Stimulated activated CD4-positive, alpha-beta T cell treated with anti-CD3 and anti-CD28 coated beads, Interleukin-4, amount 100 ng/mL, for 24 hours (primary cell): ENCODE data around the gene ANKRD27.
A peak's percentile ranks its signal among the peaks of the same experiment; 100 is the strongest.
"Not testable (repeated sequence)": the region's sequence is repeated elsewhere in the genome, so short reads cannot be mapped to it uniquely, and the experiment has no call there.

ENCODE experiments used
- DNase-seq: peaks from one replicate; pipeline ENCODE4 v3.0.0-alpha.2; 2020

ANKRD27 gene

DNA sequence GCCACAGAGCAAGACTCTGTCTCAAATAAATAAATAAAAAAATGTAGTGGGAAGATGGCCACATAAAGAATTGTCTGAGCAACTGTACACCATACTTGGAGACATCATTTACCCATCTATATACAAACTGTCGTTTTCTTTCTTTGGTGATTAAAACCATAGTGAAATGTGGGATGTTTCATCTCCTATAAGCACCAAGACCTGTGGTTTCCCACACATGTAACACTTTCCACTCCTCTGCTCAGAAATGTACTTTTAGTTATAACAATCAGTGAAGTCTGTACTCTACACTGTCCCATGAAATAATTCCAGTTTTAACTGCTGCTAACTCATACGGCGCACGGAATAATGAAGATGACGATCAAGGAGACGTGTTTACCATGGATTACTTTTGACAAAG is 75.7 kb downstream of the ANKRD27 start:
- DNase-seq = no peak

DNA sequence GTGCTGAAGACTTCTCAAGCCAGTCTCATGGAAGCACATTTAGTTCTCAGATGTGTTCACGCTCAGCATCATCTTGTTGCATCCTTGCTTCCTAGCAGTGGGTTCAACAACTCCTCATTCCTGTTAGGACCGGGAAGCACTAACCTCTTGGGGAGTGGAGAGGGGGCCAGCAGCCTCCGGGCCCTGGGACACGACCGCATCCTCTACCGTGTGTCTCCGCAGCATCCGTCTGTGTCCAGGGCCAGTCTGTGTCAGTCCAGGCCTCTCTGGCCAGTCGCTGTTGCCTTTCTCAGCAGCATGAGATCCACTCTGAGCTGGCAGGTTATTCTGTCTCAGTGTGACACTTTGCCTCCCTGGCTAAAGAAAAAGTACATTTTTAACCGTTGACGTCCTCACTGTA is 77.0 kb downstream of the ANKRD27 start:
- DNase-seq = no peak

- DNase-seq = no peak
These were observed 79.5 kb downstream of the ANKRD27 start for GRCh38 chr19:32595491-32595890.

- no peak for DNase-seq
These were observed 81.0 kb downstream of the ANKRD27 start for GRCh38 chr19:32594021-32594420.

GRCh38 chr19:32587747-32588504 is 87.1 kb downstream of the ANKRD27 start:
- not testable (repeated sequence) for DNase-seq

DNA sequence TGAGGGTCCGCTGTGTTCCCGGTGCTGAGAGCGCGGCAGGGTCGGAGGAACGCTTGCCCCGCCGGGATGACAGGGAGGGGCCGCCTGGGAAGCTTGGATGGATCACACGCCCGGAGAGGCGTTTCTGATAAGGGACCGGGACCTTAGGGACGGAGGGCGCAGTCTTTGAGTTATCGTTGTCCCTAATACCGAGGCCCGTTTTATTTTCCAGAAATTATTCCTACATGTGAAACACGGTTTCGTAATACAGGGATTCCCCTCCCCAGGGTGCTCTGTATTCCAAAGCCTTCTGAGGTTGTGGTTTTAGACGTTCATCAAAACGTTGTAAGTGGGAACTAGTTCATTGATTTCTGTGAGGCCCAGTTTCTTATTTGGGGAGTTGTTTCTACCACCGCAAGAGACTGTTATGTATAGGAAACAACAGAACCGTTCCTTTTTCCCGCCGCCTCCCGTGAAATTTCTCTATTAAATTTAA is 93.2 kb downstream of the ANKRD27 start:
- DNase-seq = peak; percentile 14

- peak; percentile 96 for DNase-seq
These were observed 93.9 kb downstream of the ANKRD27 start, which contains the start of gene PDCD5 for GRCh38 chr19:32580901-32581704. Gene PDCD5, plus strand, starts transcription at chr19:32581190. Its CDS starts 72 bp downstream, at chr19:32581262.

DNA sequence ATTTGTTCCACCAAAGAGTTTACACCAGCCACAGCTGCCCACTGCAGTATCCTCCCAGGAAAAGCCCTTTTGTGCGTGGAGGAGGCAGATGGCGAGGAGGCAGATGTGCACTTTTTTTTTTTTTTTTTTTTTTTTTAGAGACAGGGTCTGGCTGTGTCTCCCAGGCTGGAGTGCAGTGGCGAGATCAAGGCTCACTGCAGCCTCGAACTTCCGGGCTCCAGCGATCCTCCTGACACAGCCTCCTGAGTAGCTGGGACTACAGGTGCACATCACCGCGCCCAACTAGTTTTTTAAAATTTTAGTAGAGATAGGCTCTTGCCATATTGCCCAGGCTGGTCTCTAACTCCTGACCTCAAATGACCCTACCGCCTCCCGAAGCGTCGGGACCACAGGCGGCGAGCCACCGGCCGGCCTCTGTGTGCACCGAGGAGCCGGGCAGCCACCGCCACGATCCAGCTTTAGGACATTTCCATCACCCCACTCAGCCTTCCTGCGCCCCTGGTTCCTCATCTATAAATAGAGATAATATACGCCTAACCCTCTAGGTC is 94.6 kb downstream of the ANKRD27 start:
- no peak for DNase-seq

GRCh38 chr19:32576790-32577189 is 98.2 kb downstream of the ANKRD27 start:
- no peak for DNase-seq

GRCh38 chr19:32573492-32573794 is 101.5 kb downstream of the ANKRD27 start:
- DNase-seq = no peak

DNA sequence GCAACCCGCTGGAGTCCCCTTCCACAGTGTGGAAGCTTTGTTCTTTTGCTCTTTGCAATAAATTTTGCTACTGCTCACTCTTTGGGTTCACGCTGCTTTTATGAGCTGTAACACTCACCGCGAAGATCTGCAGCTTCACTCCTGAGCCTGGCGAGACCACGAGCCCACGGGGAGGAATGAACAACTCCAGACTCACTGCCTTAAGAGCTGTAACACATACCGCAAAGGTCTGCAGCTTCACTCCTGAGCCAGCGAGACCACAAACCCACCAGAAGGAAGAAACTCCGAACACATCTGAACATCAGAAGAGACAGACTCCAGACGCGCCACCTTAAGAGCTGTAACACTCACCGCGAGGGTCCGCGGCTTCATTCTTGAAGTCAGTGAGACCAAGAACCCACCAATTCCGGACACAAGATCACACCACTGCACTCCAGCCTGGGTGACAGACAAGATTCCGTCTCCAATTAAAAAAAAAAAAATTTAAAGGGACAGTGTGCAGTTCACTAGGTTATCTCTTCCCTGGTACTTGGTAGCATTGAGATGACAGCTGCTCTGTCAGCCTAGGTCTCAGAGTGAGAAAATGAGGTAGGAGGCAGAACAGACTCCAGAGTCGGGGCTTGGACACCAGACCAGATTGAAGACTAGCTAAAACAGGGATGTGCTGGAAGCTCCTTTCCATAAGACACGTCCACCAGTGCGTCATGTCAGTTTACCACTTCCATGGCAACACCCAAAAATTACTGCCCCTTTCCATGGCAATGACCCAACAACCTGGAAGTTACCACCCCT is 102.1 kb downstream of the ANKRD27 start:
- not testable (repeated sequence) for DNase-seq

DNA sequence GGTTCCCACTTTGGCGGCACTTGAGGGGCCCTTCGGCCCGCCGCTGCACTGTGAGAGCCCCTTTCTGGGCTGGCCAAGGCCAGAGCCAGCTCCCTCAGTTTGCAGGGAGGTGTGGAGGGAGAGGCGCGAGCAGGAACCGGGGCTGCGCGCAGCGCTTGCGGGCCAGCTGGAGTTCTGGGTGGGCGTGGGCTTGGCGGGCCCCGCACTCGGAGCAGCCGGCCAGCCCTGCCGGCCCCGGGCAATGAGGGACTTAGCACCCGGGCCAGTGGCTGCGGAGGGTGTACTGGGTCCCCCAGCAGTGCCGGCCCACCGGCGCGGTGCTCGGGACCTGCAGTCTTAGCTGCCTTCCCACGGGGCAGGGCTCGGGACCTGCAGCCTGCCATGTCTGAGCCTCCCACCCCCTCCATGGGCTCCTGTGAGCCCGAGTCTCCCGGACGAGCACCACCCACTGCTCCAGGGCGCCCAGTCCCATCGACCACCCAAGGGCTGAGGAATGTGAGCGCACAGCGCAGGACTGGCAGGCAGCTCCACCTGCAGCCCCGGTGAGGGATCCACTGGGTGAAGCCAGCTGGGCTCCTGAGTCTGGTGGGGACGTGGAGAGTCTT is 103.4 kb downstream of the ANKRD27 start:
- DNase-seq = not testable (repeated sequence)

GRCh38 chr19:32570081-32570785 is 104.7 kb downstream of the ANKRD27 start:
- DNase-seq = peak; percentile 46

- DNase-seq = no peak
These were observed 107.5 kb downstream of the ANKRD27 start for GRCh38 chr19:32567486-32567885.

GRCh38 chr19:32566246-32566830 is 108.6 kb downstream of the ANKRD27 start:
- DNase-seq = no peak

GRCh38 chr19:32563761-32564160 is 111.2 kb downstream of the ANKRD27 start:
- no peak for DNase-seq

DNA sequence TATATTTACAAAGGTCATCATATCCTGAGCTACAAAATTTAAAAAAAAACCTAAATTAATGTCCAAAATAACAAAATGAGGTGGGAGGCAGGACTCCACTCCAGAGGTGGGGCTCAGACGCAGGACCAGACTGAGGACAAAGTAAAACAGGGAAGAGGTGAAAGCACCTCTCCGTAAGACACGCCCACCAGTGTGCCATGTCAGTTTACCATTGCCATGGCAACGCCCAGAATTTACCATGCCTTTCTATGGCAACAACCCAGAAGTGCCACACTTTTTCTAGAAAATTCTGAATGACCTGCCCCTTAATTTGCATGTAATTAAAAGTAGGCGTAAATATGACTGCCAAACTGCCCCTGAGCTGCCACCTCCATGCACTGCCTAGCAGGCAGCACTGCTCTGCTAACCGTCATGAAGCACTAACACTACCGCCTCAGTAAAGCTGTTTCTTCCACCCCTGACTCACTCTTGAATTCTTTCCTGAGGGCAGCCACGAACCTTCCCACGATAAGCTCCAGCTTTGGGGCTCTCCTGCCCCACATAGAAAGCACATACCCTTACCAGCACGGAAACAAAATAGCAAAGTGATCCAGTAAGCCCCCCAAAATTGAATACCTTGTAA is 116.3 kb downstream of the ANKRD27 start:
- no peak for DNase-seq

- DNase-seq = no peak
These were observed 119.2 kb downstream of the ANKRD27 start for GRCh38 chr19:32555786-32556185.

DNA sequence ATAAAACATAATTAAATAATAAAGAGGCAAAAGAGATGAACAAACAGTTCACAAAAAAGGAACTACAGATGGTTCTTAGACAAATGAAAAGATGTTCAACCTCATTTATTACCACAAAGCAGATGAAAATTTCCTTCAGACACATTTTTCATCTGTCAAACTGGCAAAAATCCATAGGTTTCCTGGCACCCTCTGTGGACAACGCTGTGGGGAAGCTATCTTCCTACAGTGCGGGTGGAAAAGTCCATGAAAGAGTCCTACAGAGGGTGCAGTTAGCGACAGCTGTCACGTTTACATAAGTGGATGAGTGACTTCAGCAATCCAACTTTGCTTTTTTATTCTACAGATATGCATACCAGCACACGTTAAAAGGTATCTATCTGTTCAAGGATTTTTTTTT is 124.3 kb downstream of the ANKRD27 start:
- no peak for DNase-seq
